Tibial nerve (tissue), 4 donors: ENCODE data around the gene MPC2. TPM values are rescaled to one million over a fixed set of nuclear protein-coding genes. Genes with fewer than 3 reads are reported as not detected.

Experiments
- DNase-seq, 2 donors: peaks; one replicate each; pipeline ENCODE4 v3.0.0-alpha.2; 2019; ENCODE audit warnings: low spot score in 2 of 2
- H3K27ac ChIP-seq, 4 donors: fragments of 200-600 bp; sonication (generic) in 3 of 4; one replicate each; pipeline ENCODE4 v1.5.1; 2017 to 2019; ENCODE audit warnings: mild to moderate bottlenecking in 1 of 4
- H3K27me3 ChIP-seq, 2 donors: fragments of 200-600 bp; sonication (generic) in 1 of 2; one replicate each; pipeline versions ENCODE4 v1.5.1 to v1.6.0; 2017 to 2019
- H3K36me3 ChIP-seq, 3 donors: fragments of 200-600 bp; sonication (generic); one replicate each; pipeline ENCODE4 v1.5.1; 2018 to 2019
- H3K4me1 ChIP-seq, 4 donors: fragments of 200-600 bp; sonication (generic) in 3 of 4; one replicate each; pipeline ENCODE4 v1.5.1; 2017 to 2019
- H3K4me3 ChIP-seq, 4 donors: fragments of 200-600 bp; sonication (generic) in 3 of 4; one replicate each; pipeline ENCODE4 v1.5.1; 2017 to 2019; ENCODE audit warnings: mild to moderate bottlenecking in 1 of 4, moderate library complexity in 1 of 4
- H3K9me3 ChIP-seq, 4 donors: fragments of 200-600 bp; sonication (generic) in 3 of 4; one replicate each; pipeline ENCODE4 v1.5.1; 2017 to 2019
- EP300 ChIP-seq, 2 donors: sonication (generic); formaldehyde crosslinking; IDR thresholded peaks; one replicate each; pipeline ENCODE4 v1.6.1; 2017; ENCODE audit warnings: antibody characterized with exemption in 2 of 2, mild to moderate bottlenecking in 1 of 2
- POLR2A ChIP-seq, 2 donors: fragments of 450-650 bp; IDR thresholded peaks; one replicate each; pipeline ENCODE4 v1.6.1; 2017; ENCODE audit warnings: antibody characterized with exemption in 2 of 2, mild to moderate bottlenecking in 2 of 2, moderate library complexity in 2 of 2
- WGBS, 2 donors: methylation state at CpG; one replicate each; pipeline ENCODE4 v1.1.5; 2018; 5-methylcytosine and 5-hydroxymethylcytosine counted together
- total RNA-seq, 4 donors: library from RNA; depleted of rRNA; stranded (reverse); fragments of >200 nt; gene quantifications; one replicate each; pipeline ENCODE4 v1.1.0, GENCODE V29; 2016
- TF ChIP-seq, protein P1 (sequence below), 5 experiments: fragments of 200-600 bp in 3 of 5; fragments of 450-650 bp in 2 of 5; sonication (generic) in 3 of 5; IDR thresholded peaks; one replicate each; pipeline ENCODE4 v1.5.1; 2016 to 2019; ENCODE audit warnings: antibody characterized with exemption in 5 of 5, mild to moderate bottlenecking in 3 of 5, moderate library complexity in 2 of 5

MPC2 gene
- total RNA-seq, 4 donors from 2014 or later: 16.1 to 22.4 (median 19.1) TPM

GRCh38 chr1:167964646-167965045 lies 27.8 kb upstream of the MPC2 start:
- H3K27ac ChIP-seq: no peak overlapping the region
- DNase-seq: no peak
- no peaks in the 10 kb centered on the region for H3K4me1 ChIP-seq
- no peak overlapping the region for H3K4me3 ChIP-seq
- peaks cover 0 to 3% (median 0%) of the 10 kb centered on the region in 4 donors for H3K9me3 ChIP-seq
- no peak for TF ChIP-seq EP300 (IDR thresholded peaks at IDR 0.05)
- TF ChIP-seq POLR2A (IDR thresholded peaks at IDR 0.05): no peak
- TF ChIP-seq, protein P1, sequence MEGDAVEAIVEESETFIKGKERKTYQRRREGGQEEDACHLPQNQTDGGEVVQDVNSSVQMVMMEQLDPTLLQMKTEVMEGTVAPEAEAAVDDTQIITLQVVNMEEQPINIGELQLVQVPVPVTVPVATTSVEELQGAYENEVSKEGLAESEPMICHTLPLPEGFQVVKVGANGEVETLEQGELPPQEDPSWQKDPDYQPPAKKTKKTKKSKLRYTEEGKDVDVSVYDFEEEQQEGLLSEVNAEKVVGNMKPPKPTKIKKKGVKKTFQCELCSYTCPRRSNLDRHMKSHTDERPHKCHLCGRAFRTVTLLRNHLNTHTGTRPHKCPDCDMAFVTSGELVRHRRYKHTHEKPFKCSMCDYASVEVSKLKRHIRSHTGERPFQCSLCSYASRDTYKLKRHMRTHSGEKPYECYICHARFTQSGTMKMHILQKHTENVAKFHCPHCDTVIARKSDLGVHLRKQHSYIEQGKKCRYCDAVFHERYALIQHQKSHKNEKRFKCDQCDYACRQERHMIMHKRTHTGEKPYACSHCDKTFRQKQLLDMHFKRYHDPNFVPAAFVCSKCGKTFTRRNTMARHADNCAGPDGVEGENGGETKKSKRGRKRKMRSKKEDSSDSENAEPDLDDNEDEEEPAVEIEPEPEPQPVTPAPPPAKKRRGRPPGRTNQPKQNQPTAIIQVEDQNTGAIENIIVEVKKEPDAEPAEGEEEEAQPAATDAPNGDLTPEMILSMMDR (IDR thresholded peaks at IDR 0.05): no peak
- H3K36me3 ChIP-seq: peaks cover 0 to 34% (median 0%) of the 10 kb centered on the region in 3 donors
- H3K27me3 ChIP-seq: no peaks in the 10 kb centered on the region
- WGBS, 2 donors: 84 to 86% methylated on average over 4 of the region's 4 CpGs

GRCh38 chr1:167957710-167958109 lies 20.8 kb upstream of the MPC2 start:
- no peaks in the 10 kb centered on the region for H3K9me3 ChIP-seq
- TF ChIP-seq, protein P1 (IDR thresholded peaks at IDR 0.05): no peak
- no peak for TF ChIP-seq EP300 (IDR thresholded peaks at IDR 0.05)
- no peak for TF ChIP-seq POLR2A (IDR thresholded peaks at IDR 0.05)
- no peak overlapping the region for H3K4me3 ChIP-seq
- no peaks in the 10 kb centered on the region for H3K27me3 ChIP-seq
- no peaks in the 10 kb centered on the region for H3K4me1 ChIP-seq
- H3K36me3 ChIP-seq: peaks cover 3 to 47% (median 4%) of the 10 kb centered on the region in 3 donors
- no peak for DNase-seq
- no peak overlapping the region for H3K27ac ChIP-seq

- Histone ChIP-seq H3K4me3 (no peak overlapping the region), H3K27ac (no peak overlapping the region), H3K9me3 (no peaks in the 10 kb centered on the region), H3K36me3 (peaks cover 3 to 46% (median 4%) of the 10 kb centered on the region in 3 donors), H3K4me1 (peaks cover 0 to 7% (median 0%) of the 10 kb centered on the region in 4 donors), H3K27me3 (no peaks in the 10 kb centered on the region)
- 96 to 100% methylated on average over 2 of the region's 2 CpGs for WGBS, 2 donors
- TF ChIP-seq, protein P1 (IDR thresholded peaks at IDR 0.05): no peak
- DNase-seq: no peak
Measured at GRCh38 chr1:167955915-167956314, 19.0 kb upstream of the MPC2 start.

GRCh38 chr1:167950569-167950968 lies 13.7 kb upstream of the MPC2 start:
- TF ChIP-seq EP300 (IDR thresholded peaks at IDR 0.05) (no peak), POLR2A (IDR thresholded peaks at IDR 0.05) (no peak)
- TF ChIP-seq, protein P1 (IDR thresholded peaks at IDR 0.05): no peak

GRCh38 chr1:167949785-167950184 lies 12.9 kb upstream of the MPC2 start:
- peaks cover 0 to 31% (median 3%) of the 10 kb centered on the region in 3 donors for H3K36me3 ChIP-seq
- DNase-seq: no peak
- H3K4me3 ChIP-seq: no peak overlapping the region
- 73 to 94% methylated on average over 3 of the region's 3 CpGs for WGBS, 2 donors
- TF ChIP-seq, protein P1 (IDR thresholded peaks at IDR 0.05): no peak
- TF ChIP-seq EP300 (IDR thresholded peaks at IDR 0.05) (no peak), POLR2A (IDR thresholded peaks at IDR 0.05) (no peak)
- no peak overlapping the region for H3K27ac ChIP-seq
- peaks cover 0 to 31% (median 2%) of the 10 kb centered on the region in 4 donors for H3K4me1 ChIP-seq
- no peaks in the 10 kb centered on the region for H3K9me3 ChIP-seq
- H3K27me3 ChIP-seq: no peaks in the 10 kb centered on the region

More at GRCh38 chr1:167950569-167950968, 13.7 kb upstream of the MPC2 start:
- Histone ChIP-seq H3K4me3 (no peak overlapping the region), H3K36me3 (peaks cover 3 to 37% (median 4%) of the 10 kb centered on the region in 3 donors), H3K4me1 (peaks cover 0 to 31% (median 2%) of the 10 kb centered on the region in 4 donors), H3K27ac (no peak overlapping the region), H3K9me3 (no peaks in the 10 kb centered on the region), H3K27me3 (no peaks in the 10 kb centered on the region)
- 31 to 51% methylated on average over 1 of the region's 1 CpG for WGBS, 2 donors
- no peak for DNase-seq
